Activated B cell treated with CpG ODN at 0.5 μM for 24 hours (primary cell): ENCODE measurements around the gene NOS1AP. TPM values are rescaled to one million over a fixed set of nuclear protein-coding genes. Genes with fewer than 3 reads are reported as not detected.

ENCODE experiments used
- ATAC-seq: fragments of 200-7000 bp; cut with Tn5 transposase; one replicate; pipeline ENCODE4 v1.10.0; 2021; ENCODE audit warnings: low read depth, mild to moderate bottlenecking, moderate library complexity
- CTCF ChIA-PET: fragments of 350-600 bp; sonication (Branson Sonifier 250); formaldehyde crosslinking; loops from one replicate; lab custom pipeline; 2021; ENCODE audit warnings: antibody characterized with exemption; lab: Charles Lee
- POLR2A ChIA-PET: fragments of 350-600 bp; sonication (Branson Sonifier 250); formaldehyde crosslinking; loops from one replicate; lab custom pipeline; 2021; ENCODE audit warnings: antibody characterized with exemption; lab: Charles Lee
- DNase-seq: peaks from one replicate; pipeline ENCODE4 v3.0.0; 2022
- H3K27ac Mint-ChIP-seq: one replicate; pipeline ENCODE4 v1.8.0; 2020; ENCODE audit warnings: mixed read lengths
- H3K27me3 Mint-ChIP-seq: one replicate; pipeline ENCODE4 v1.8.0; 2021; ENCODE audit warnings: mixed read lengths
- H3K36me3 Mint-ChIP-seq: one replicate; pipeline ENCODE4 v1.8.0; 2021; ENCODE audit warnings: low read depth, mixed read lengths
- H3K4me1 Mint-ChIP-seq: one replicate; pipeline ENCODE4 v1.8.0; 2021; ENCODE audit warnings: mixed read lengths
- H3K4me3 Mint-ChIP-seq: one replicate; pipeline ENCODE4 v1.8.0; 2020; ENCODE audit warnings: mild to moderate bottlenecking, mixed read lengths
- H3K9me3 Mint-ChIP-seq: one replicate; pipeline ENCODE4 v1.8.0; 2020; ENCODE audit warnings: mixed read lengths
- CTCF ChIP-seq: fragments of 200-600 bp; IDR thresholded peaks from one replicate; pipeline ENCODE4 v1.8.0; 2022; ENCODE audit warnings: antibody characterized with exemption, mild to moderate bottlenecking
- intact Hi-C: fragments of 100-400 bp; cut with micrococcal nuclease; formaldehyde crosslinking; loops from one replicate; pipeline ENCODE4 v1.15.1; 2024
- total RNA-seq: library from RNA; stranded (reverse); gene quantifications from 2 replicates; pipeline ENCODE4 v1.2.3, GENCODE V29; 2022

NOS1AP gene
- total RNA-seq, 1 donor from 2014 or later = not detected

- ATAC-seq = no peak
- intact Hi-C loops = no loop called here
- no peak for DNase-seq
- POLR2A ChIA-PET = no interaction called here
- Mint-ChIP-seq H3K9me3 (no peaks in the 10 kb centered on the region), H3K4me1 (no peaks in the 10 kb centered on the region), H3K27me3 (no peaks in the 10 kb centered on the region), H3K27ac (no peak overlapping the region), H3K36me3 (no peaks in the 10 kb centered on the region), H3K4me3 (no peak overlapping the region)
- CTCF ChIA-PET = no interaction called here
- TF ChIP-seq CTCF = no peak
Observed at GRCh38 chr1:162383516-162383915, 314.0 kb downstream of the NOS1AP start.

GRCh38 chr1:162384116-162384515, 314.6 kb downstream of the NOS1AP start:
- ATAC-seq (no peak), DNase-seq (no peak)
- TF ChIP-seq CTCF = no peak
- no peaks in the 10 kb centered on the region for H3K36me3 Mint-ChIP-seq
- no peaks in the 10 kb centered on the region for H3K9me3 Mint-ChIP-seq
- no peak overlapping the region for H3K4me3 Mint-ChIP-seq
- H3K4me1 Mint-ChIP-seq = peaks cover 3% of the 10 kb centered on the region
- ChIA-PET CTCF (no interaction called here), POLR2A (no interaction called here)
- no peak overlapping the region for H3K27ac Mint-ChIP-seq
- intact Hi-C loops = no loop called here
- peaks cover 4% of the 10 kb centered on the region for H3K27me3 Mint-ChIP-seq

- Mint-ChIP-seq H3K36me3 (no peaks in the 10 kb centered on the region), H3K27ac (no peak overlapping the region), H3K9me3 (no peaks in the 10 kb centered on the region), H3K4me1 (peaks cover 8% of the 10 kb centered on the region), H3K4me3 (no peak overlapping the region), H3K27me3 (peaks cover 4% of the 10 kb centered on the region)
- intact Hi-C loops = no loop called here
- ChIA-PET POLR2A (no interaction called here), CTCF (no interaction called here)
- TF ChIP-seq CTCF = no peak
- ATAC-seq (no peak), DNase-seq (no peak)
Observed at GRCh38 chr1:162384601-162385279, 315.2 kb downstream of the NOS1AP start.

GRCh38 chr1:162385280-162385623, 315.8 kb downstream of the NOS1AP start:
- ATAC-seq = no peak
- Mint-ChIP-seq H3K27ac (no peak overlapping the region), H3K27me3 (peaks cover 4% of the 10 kb centered on the region), H3K9me3 (no peaks in the 10 kb centered on the region), H3K4me3 (no peak overlapping the region), H3K4me1 (peaks cover 8% of the 10 kb centered on the region), H3K36me3 (no peaks in the 10 kb centered on the region)
- ChIA-PET CTCF (no interaction called here), POLR2A (no interaction called here)
- DNase-seq = no peak
- no peak for TF ChIP-seq CTCF
- intact Hi-C loops = no loop called here

DNA sequence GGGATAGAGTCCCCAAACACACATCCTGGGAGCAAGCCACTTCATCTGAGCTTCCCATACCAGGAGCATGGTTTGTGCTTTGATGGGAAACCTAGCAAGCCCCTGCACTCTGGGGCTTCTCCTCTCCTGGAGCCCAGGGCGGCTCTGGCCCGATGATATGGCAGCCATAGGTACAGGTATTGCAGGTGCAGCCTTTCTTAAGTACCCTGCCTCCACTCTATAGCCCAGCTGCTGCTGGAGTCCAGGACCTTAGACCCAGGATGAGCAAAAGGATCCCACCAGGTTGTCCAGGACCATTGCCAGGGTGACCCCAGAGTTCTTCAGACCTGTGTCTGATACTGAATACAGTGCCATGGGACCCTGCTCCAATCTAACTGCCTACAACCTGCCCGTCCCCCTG, 316.2 kb downstream of the NOS1AP start:
- DNase-seq (no peak), ATAC-seq (no peak)
- intact Hi-C loops = no loop called here
- ChIA-PET CTCF (no interaction called here), POLR2A (no interaction called here)
- peaks cover 7% of the 10 kb centered on the region for H3K27me3 Mint-ChIP-seq
- no peaks in the 10 kb centered on the region for H3K36me3 Mint-ChIP-seq
- no peak for TF ChIP-seq CTCF
- no peak overlapping the region for H3K27ac Mint-ChIP-seq
- no peaks in the 10 kb centered on the region for H3K9me3 Mint-ChIP-seq
- H3K4me3 Mint-ChIP-seq = no peak overlapping the region
- peaks cover 8% of the 10 kb centered on the region for H3K4me1 Mint-ChIP-seq
